HCT116 (cell line): ENCODE data around the gene GNG7. TPM values are rescaled to one million over a fixed set of nuclear protein-coding genes. Genes with fewer than 3 reads are reported as not detected.
A peak's percentile ranks its signal among the peaks of the same experiment; 100 is the strongest.

ENCODE experiments used
- ATAC-seq: fragments of 200-7000 bp; cut with Tn5 transposase; 2 replicates; pipeline ENCODE4 v1.9.1; 2020; ENCODE audit warnings: mild to moderate bottlenecking, moderate library complexity
- BruUV-seq: library from RNA; stranded (reverse); fragments of 400-500 nt; replicated peaks from 2 replicates; lab custom pipeline; 2021; lab: Mats Ljungman, UMichigan
- CTCF ChIA-PET: fragments of 300-600 bp; sonication (Branson Sonifier 250); formaldehyde crosslinking; loops from one replicate; lab custom pipeline; 2021; ENCODE audit warnings: antibody characterized with exemption; lab: Charles Lee
- POLR2A ChIA-PET: fragments of 300-600, 350-600 bp; sonication (Branson Sonifier 250); formaldehyde crosslinking; loops from one replicate; lab custom pipeline; 2021; ENCODE audit warnings: antibody characterized with exemption; lab: Charles Lee
- RAD21 ChIA-PET, 2 experiments: fragments of 300-600 bp; sonication (Branson Sonifier 250); formaldehyde crosslinking; loops; one replicate each; lab custom pipeline; 2023; ENCODE audit warnings: low total read pairs in 2 of 2; ENCODE audit not compliant: uncharacterized antibody in 2 of 2, unreplicated experiment in 2 of 2, low non-redundant PET in 1 of 2; lab: Charles Lee
- DNase-seq: peaks from one replicate; pipeline ENCODE4 v3.0.0-alpha.2; 2010; ENCODE audit warnings: low read depth, low spot score
- H2AFZ ChIP-seq: fragments of 200-600 bp; shearing (Covaris generic), sonication (generic); 2 replicates; pipeline ENCODE4 v1.6.1; 2017; ENCODE audit warnings: low read depth, mixed run types, mixed read lengths, antibody characterized with exemption, low read length; ENCODE audit not compliant: poor library complexity, severe bottlenecking
- H3K27ac ChIP-seq: 2 replicates; pipeline ENCODE4 v1.5.1; 2012; ENCODE audit warnings: low read depth, low read length
- H3K27me3 ChIP-seq: fragments of 200-600 bp; sonication (generic); 2 replicates; pipeline ENCODE4 v1.6.1; 2016; ENCODE audit warnings: mixed run types, low read length, mixed read lengths; ENCODE audit not compliant: insufficient read depth
- H3K36me3 ChIP-seq, 2 experiments: fragments of 200-500 bp in 1 of 2; fragments of 200-600 bp in 1 of 2; sonication (Bioruptor generic) in 1 of 2; sonication (generic) in 1 of 2; 2 replicates each; pipeline versions ENCODE4 v1.5.1 to v1.6.1; 2014 to 2016; ENCODE audit warnings: low read length in 2 of 2, inconsistent platforms in 1 of 2, mixed read lengths in 1 of 2, mixed run types in 1 of 2; ENCODE audit not compliant: insufficient read depth in 2 of 2, control insufficient read depth in 1 of 2
- H3K4me1 ChIP-seq, 2 experiments: fragments of 200-600 bp in 1 of 2; sonication (generic) in 1 of 2; 2 replicates each; pipeline versions ENCODE4 v1.5.1 to v1.6.1; 2012 to 2017; ENCODE audit warnings: low read length in 2 of 2, inconsistent platforms in 1 of 2, mild to moderate bottlenecking in 1 of 2, mixed read lengths in 1 of 2, mixed run types in 1 of 2, moderate library complexity in 1 of 2; ENCODE audit not compliant: insufficient read depth in 2 of 2, control insufficient read depth in 1 of 2
- H3K4me2 ChIP-seq: fragments of 200-600 bp; sonication (generic); 2 replicates; pipeline ENCODE4 v1.6.1; 2017; ENCODE audit warnings: mixed run types, low read length, mixed read lengths
- H3K4me3 ChIP-seq, 2 experiments: fragments of 200-600 bp in 1 of 2; sonication (generic) in 1 of 2; replicated peaks in 1 of 2; 2 replicates each; pipeline ENCODE4 v1.5.1; 2011 to 2016; ENCODE audit warnings: low read length in 2 of 2, control low read depth in 1 of 2, low read depth in 1 of 2, mild to moderate bottlenecking in 1 of 2, mixed read lengths in 1 of 2, mixed run types in 1 of 2
- H3K79me2 ChIP-seq: fragments of 200-600 bp; sonication (generic); 2 replicates; pipeline ENCODE4 v1.6.1; 2017; ENCODE audit warnings: mild to moderate bottlenecking, mixed run types, low read length, moderate library complexity, mixed read lengths; ENCODE audit not compliant: insufficient read depth
- H3K9ac ChIP-seq: fragments of 200-600 bp; sonication (generic); 2 replicates; pipeline ENCODE4 v1.6.1; 2016; ENCODE audit warnings: low read length, mixed read lengths
- H3K9me2 ChIP-seq: fragments of 200-600 bp; sonication (generic), shearing (Covaris generic); 2 replicates; pipeline ENCODE4 v1.6.1; 2017; ENCODE audit warnings: mixed run types, mild to moderate bottlenecking, moderate library complexity; ENCODE audit not compliant: insufficient read depth
- H3K9me3 ChIP-seq, 2 experiments: fragments of 200-500 bp in 1 of 2; fragments of 200-600 bp in 1 of 2; sonication (Bioruptor generic) in 1 of 2; sonication (generic) in 1 of 2; 2 replicates each; pipeline ENCODE4 v1.6.1; 2014 to 2017; ENCODE audit warnings: low read length in 2 of 2, mixed read lengths in 2 of 2, inconsistent platforms in 1 of 2, low read depth in 1 of 2, mild to moderate bottlenecking in 1 of 2, mixed run types in 1 of 2, moderate library complexity in 1 of 2; ENCODE audit not compliant: control insufficient read depth in 1 of 2, insufficient read depth in 1 of 2
- H4K20me1 ChIP-seq: fragments of 200-600 bp; sonication (generic), shearing (Covaris generic); 2 replicates; pipeline ENCODE4 v1.6.1; 2017; ENCODE audit warnings: mixed run types, mild to moderate bottlenecking, moderate library complexity; ENCODE audit not compliant: insufficient read depth
- ATF3 ChIP-seq: IDR thresholded peaks from 2 replicates; pipeline ENCODE4 v1.6.1; 2012
- CTCF ChIP-seq, 3 experiments: fragments of 200-600 bp in 1 of 3; sonication (generic) in 1 of 3; IDR thresholded peaks in 2 of 3; conservative IDR thresholded peaks in 1 of 3; 2 replicates each; pipeline ENCODE4 v1.5.1; 2012 to 2017; ENCODE audit warnings: low read depth in 2 of 3, low read length in 2 of 3, antibody characterized with exemption in 1 of 3, borderline replicate concordance in 1 of 3, control low read depth in 1 of 3, mild to moderate bottlenecking in 1 of 3, mixed read lengths in 1 of 3, mixed run types in 1 of 3, moderate library complexity in 1 of 3; ENCODE audit not compliant: insufficient read depth in 1 of 3
- EGR1 ChIP-seq: IDR thresholded peaks from 2 replicates; pipeline ENCODE4 v1.6.1; 2012; ENCODE audit warnings: low read depth
- ELF1 ChIP-seq: IDR thresholded peaks from 2 replicates; pipeline ENCODE4 v1.6.1; 2012; ENCODE audit warnings: low read depth, borderline replicate concordance
- FOSL1 ChIP-seq: IDR thresholded peaks from 2 replicates; pipeline ENCODE4 v1.6.1; 2012; ENCODE audit warnings: low read depth
- JUND ChIP-seq: IDR thresholded peaks from 2 replicates; pipeline ENCODE4 v1.6.1; 2012
- MAX ChIP-seq: IDR thresholded peaks from 2 replicates; pipeline ENCODE4 v1.6.1; 2012
- POLR2A ChIP-seq: IDR thresholded peaks from 2 replicates; pipeline ENCODE4 v1.7.0; 2011; ENCODE audit warnings: borderline replicate concordance; ENCODE audit not compliant: insufficient read depth, insufficient read length; ENCODE audit errors: extremely low read depth
- POLR2AphosphoS5 ChIP-seq: IDR thresholded peaks from 2 replicates; pipeline ENCODE4 v1.6.1; 2011; ENCODE audit warnings: mild to moderate bottlenecking, low read depth, low read length, moderate library complexity
- RAD21 ChIP-seq: IDR thresholded peaks from 2 replicates; pipeline ENCODE4 v1.6.1; 2012; ENCODE audit warnings: low read depth, mild to moderate bottlenecking
- REST ChIP-seq: IDR thresholded peaks from 2 replicates; pipeline ENCODE4 v1.6.1; 2012; ENCODE audit warnings: low read depth
- SP1 ChIP-seq: IDR thresholded peaks from 2 replicates; pipeline ENCODE4 v1.6.1; 2012; ENCODE audit warnings: low read depth
- SRF ChIP-seq: IDR thresholded peaks from 2 replicates; pipeline ENCODE4 v1.6.1; 2012; ENCODE audit warnings: low read depth
- TCF7L2 ChIP-seq: IDR thresholded peaks from 2 replicates; pipeline ENCODE4 v1.7.0; 2011; ENCODE audit warnings: borderline replicate concordance, inconsistent platforms; ENCODE audit not compliant: insufficient read depth, insufficient read length; ENCODE audit errors: extremely low read depth
- YY1 ChIP-seq: IDR thresholded peaks from 2 replicates; pipeline ENCODE4 v1.6.1; 2011; ENCODE audit warnings: low read length, low read depth, moderate library complexity, mild to moderate bottlenecking; ENCODE audit not compliant: insufficient replicate concordance; ENCODE audit errors: extremely low read depth
- ZBTB33 ChIP-seq: IDR thresholded peaks from 2 replicates; pipeline ENCODE4 v1.6.1; 2011; ENCODE audit warnings: mild to moderate bottlenecking, low read length, moderate library complexity; ENCODE audit not compliant: insufficient replicate concordance; ENCODE audit errors: extremely low read depth
- ZNF274 ChIP-seq: fragments of 200-500 bp; sonication (Bioruptor generic); IDR thresholded peaks from 2 replicates; pipeline ENCODE4 v1.6.1; 2014; ENCODE audit warnings: mild to moderate bottlenecking, low read depth, low read length, inconsistent platforms
- intact Hi-C: fragments of 100-400 bp; cut with micrococcal nuclease; formaldehyde crosslinking; loops from 2 replicates; pipeline ENCODE4 v1.10.0; 2022
- total RNA-seq: library from RNA; stranded (reverse); gene quantifications from one replicate; pipeline ENCODE4 v1.2.1, GENCODE V29; 2021; ENCODE audit not compliant: unreplicated experiment

GNG7 gene
- total RNA-seq, 1 experiment from 2014 or later: 11.3 TPM

- RAD21 ChIA-PET: interaction anchor here (0.7 to 2.0 kb wide), 13 partner anchors 26 to 283 kb away, joined by 3 to 11 read pairs (median 4); partner anchors contain the start of genes GADD45B (in 2 of the 2) and LSM7 (in 1 of the 2)
- CTCF ChIA-PET: interaction anchor here (0.6 to 3.1 kb wide), 29 partner anchors 9 to 455 kb away, joined by 3 to 23 read pairs (median 5); partner anchors contain the start of genes GADD45B, LMNB2 and TIMM13
- POLR2A ChIA-PET: interaction anchor here (0.6 to 8.0 kb wide), 7 partner anchors 10 to 141 kb away, joined by 3 to 67 read pairs (median 4); partner anchors contain the start of gene GADD45B
- Histone ChIP-seq H3K27ac (no peak overlapping the region), H3K4me2 (peak overlapping the region; percentile 95), H3K4me3 (peak overlapping the region; percentile 36 to 51), H3K9ac (peak overlapping the region; percentile 60), H3K9me3 (no peaks in the 10 kb centered on the region), H3K27me3 (no peaks in the 10 kb centered on the region), H4K20me1 (no peaks in the 10 kb centered on the region), H3K79me2 (no peaks in the 10 kb centered on the region), H3K4me1 (peaks cover 8 to 21% of the 10 kb centered on the region in 2 experiments; a peak in 3 of 4 replicates), H2AFZ (no peak overlapping the region), H3K9me2 (no peaks in the 10 kb centered on the region), H3K36me3 (no peaks in the 10 kb centered on the region)
- DNase-seq (peak; percentile 59), ATAC-seq (peak; percentile 94)
- intact Hi-C loops: loop anchor here (1.0 to 10.0 kb wide), 4 partner anchors 32 to 456 kb away; partner anchors contain the start of gene AP3D1
- BruUV-seq: no TSS peak
- TF ChIP-seq REST: no peak
- TF ChIP-seq TCF7L2: peak; percentile 19
- no peak for TF ChIP-seq FOSL1
- TF ChIP-seq ATF3: no peak
- TF ChIP-seq JUND: no peak
- no peak for TF ChIP-seq MAX
- TF ChIP-seq POLR2AphosphoS5: peak; percentile 51
- no peak for TF ChIP-seq SP1
- TF ChIP-seq ZBTB33: no peak
- TF ChIP-seq POLR2A: no peak
- no peak for TF ChIP-seq ZNF274
- peak; percentile 99 for TF ChIP-seq RAD21
- no peak for TF ChIP-seq SRF
- peak; percentile 57 for TF ChIP-seq YY1
- peak; percentile 90 to 95 (median 91) for TF ChIP-seq CTCF (IDR thresholded peaks at IDR 0.05 in 2 of 3, conservative IDR thresholded peaks at IDR 0.05 in 1 of 3; ENCODE audit: borderline replicate concordance in 1 of 3, insufficient read depth in 1 of 3, low read depth in 2 of 3, low read length in 2 of 3)
- TF ChIP-seq EGR1: no peak
- TF ChIP-seq ELF1: no peak
Observed at GRCh38 chr19:2610637-2611482, 91.6 kb downstream of the GNG7 start.
